K562 (cell line): Measurements from ENCODE around the gene TENM4. TPM values are rescaled to one million over a fixed set of nuclear protein-coding genes. Genes with fewer than 3 reads are reported as not detected.

Experiments
- ATAC-seq: fragments of 200-7000 bp; cut with Tn5 transposase; 3 replicates; pipeline ENCODE4 v1.9.1; 2020; ENCODE audit warnings: moderate library complexity
- BruUV-seq: library from RNA; stranded (reverse); fragments of 400-500 nt; replicated peaks from 2 replicates; lab custom pipeline; 2021; lab: Mats Ljungman, UMichigan
- CTCF ChIA-PET: fragments of 300-600 bp; formaldehyde crosslinking; extraction: SDS; loops from one replicate; lab custom pipeline; 2021; ENCODE audit warnings: low intra/inter-chr PET ratio; lab: Yijun Ruan, JAX
- POLR2A ChIA-PET: fragments of 300-600, 350-650 bp; sonication (Branson Sonifier 250); formaldehyde crosslinking; extraction: SDS; loops from one replicate; lab custom pipeline; 2021; ENCODE audit warnings: antibody characterized with exemption, inconsistent platforms; lab: Yijun Ruan, JAX
- DNase-seq, 4 experiments: peaks; one replicate each; pipeline versions ENCODE4 v3.0.0 to v3.0.0-alpha.2; 2011 to 2018; ENCODE audit warnings: low spot score in 3 of 4, mixed read lengths in 3 of 4; ENCODE audit errors: extremely low read depth in 1 of 4
- FAIRE-seq: peaks from 2 replicates; lab custom pipeline; 2011; peaks lifted over from hg19 to GRCh38; lab: Jason Lieb, UNC
- H2AFZ ChIP-seq: 2 replicates; pipeline ENCODE4 v1.6.0; 2011; ENCODE audit warnings: low read depth, low read length, control low read depth, inconsistent platforms
- H3K27ac ChIP-seq: fragments of 200-600 bp; 3 replicates; pipeline ENCODE4 v1.8.0; 2011; ENCODE audit warnings: low read depth, mild to moderate bottlenecking, control low read depth, inconsistent platforms, low read length, moderate library complexity, mixed read lengths; ENCODE audit errors: extremely low read depth
- H3K27me3 ChIP-seq, 2 experiments: fragments of 300-600 bp in 1 of 2; 2 replicates in 1 of 2; 3 replicates in 1 of 2; pipeline versions ENCODE4 v1.6.0 to v1.8.0; 2011; ENCODE audit warnings: inconsistent platforms in 2 of 2, low read length in 2 of 2, mild to moderate bottlenecking in 1 of 2, mixed read lengths in 1 of 2, moderate library complexity in 1 of 2; ENCODE audit not compliant: control insufficient read depth in 2 of 2, insufficient read depth in 2 of 2
- H3K36me3 ChIP-seq: fragments of 300-600 bp; 3 replicates; pipeline ENCODE4 v1.8.0; 2011; ENCODE audit warnings: mild to moderate bottlenecking, low read length, inconsistent platforms; ENCODE audit not compliant: control insufficient read depth, insufficient read depth
- H3K4me1 ChIP-seq, 2 experiments: fragments of 200-600 bp in 1 of 2; replicated peaks in 1 of 2; 2 replicates in 1 of 2; 3 replicates in 1 of 2; pipeline versions ENCODE4 v1.5.1 to v1.8.0; 2011; ENCODE audit warnings: inconsistent platforms in 2 of 2, low read length in 2 of 2, mild to moderate bottlenecking in 1 of 2, mixed read lengths in 1 of 2, moderate library complexity in 1 of 2; ENCODE audit not compliant: control insufficient read depth in 2 of 2, insufficient read depth in 2 of 2
- H3K4me2 ChIP-seq: 2 replicates; pipeline ENCODE4 v1.6.1; 2011; ENCODE audit warnings: low read length, control low read depth, inconsistent platforms, mixed read lengths; ENCODE audit not compliant: insufficient read depth
- H3K4me3 ChIP-seq: fragments of 200-600 bp; sonication (generic), shearing (Covaris generic); 2 replicates; pipeline ENCODE4 v1.5.1; 2016; ENCODE audit warnings: control low read depth, inconsistent platforms
- H3K79me2 ChIP-seq: fragments of 200-600 bp; 3 replicates; pipeline ENCODE4 v1.8.0; 2011; ENCODE audit warnings: low read length, inconsistent platforms; ENCODE audit not compliant: control insufficient read depth, insufficient read depth
- H3K9ac ChIP-seq, 2 experiments: 2 replicates each; pipeline versions ENCODE4 v1.6.0 to v1.6.1; 2011; ENCODE audit warnings: low read depth in 2 of 2, low read length in 2 of 2, control low read depth in 1 of 2, inconsistent platforms in 1 of 2, mild to moderate bottlenecking in 1 of 2, mixed read lengths in 1 of 2; ENCODE audit not compliant: insufficient read depth in 1 of 2
- H3K9me1 ChIP-seq: one replicate; pipeline ENCODE4 v1.6.0; 2011; ENCODE audit warnings: inconsistent platforms, mild to moderate bottlenecking, low read length, moderate library complexity; ENCODE audit not compliant: control insufficient read depth, insufficient read depth
- H3K9me3 ChIP-seq: replicated peaks from 2 replicates; pipeline ENCODE4 v1.5.1; 2011; ENCODE audit warnings: low read depth, low read length, inconsistent platforms; ENCODE audit not compliant: control insufficient read depth, insufficient read depth
- H4K20me1 ChIP-seq: replicated peaks from 2 replicates; pipeline ENCODE4 v1.6.1; 2011; ENCODE audit warnings: low read length, inconsistent platforms, mixed read lengths; ENCODE audit not compliant: control insufficient read depth, insufficient read depth
- CREB3L1 ChIP-seq: fragments of 450-650 bp; IDR thresholded peaks from 2 replicates; pipeline ENCODE4 v1.6.1; 2014; ENCODE audit warnings: low read depth, mild to moderate bottlenecking, moderate library complexity, borderline replicate concordance
- MAFG ChIP-seq: fragments of 450-650 bp; conservative IDR thresholded peaks from 2 replicates; pipeline ENCODE4 v1.6.1; 2016; ENCODE audit warnings: missing genetic modification characterization, missing compliant biosample characterization
- MECOM ChIP-seq: fragments of 250-450 bp; sonication (Bioruptor Pico); IDR thresholded peaks from 2 replicates; pipeline ENCODE4 v1.8.0; 2022; ENCODE audit warnings: inconsistent platforms
- NR4A1 ChIP-seq, 2 experiments: fragments of 250-450 bp in 1 of 2; fragments of 450-650 bp in 1 of 2; sonication (Bioruptor Pico) in 1 of 2; IDR thresholded peaks; 2 replicates each; pipeline versions ENCODE4 v1.4.0 to v1.6.1; 2016 to 2020; ENCODE audit warnings: mild to moderate bottlenecking in 2 of 2, missing compliant biosample characterization in 1 of 2, missing genetic modification characterization in 1 of 2, moderate library complexity in 1 of 2
- PCBP1 ChIP-seq: fragments of 200-400 bp; formaldehyde crosslinking; IDR thresholded peaks from 2 replicates; pipeline ENCODE4 v1.6.1; 2018; ENCODE audit warnings: mild to moderate bottlenecking, low read depth, low read length; ENCODE audit not compliant: poor library complexity, severe bottlenecking
- RBM34 ChIP-seq: fragments of 200-400 bp; formaldehyde crosslinking; IDR thresholded peaks from 2 replicates; pipeline ENCODE4 v1.6.1; 2018; ENCODE audit warnings: low read length, borderline replicate concordance; ENCODE audit not compliant: insufficient read depth
- TBP ChIP-seq: optimal IDR thresholded peaks from 2 replicates; pipeline ENCODE3; 2011; ENCODE audit warnings: low read depth, low read length, improper control_type of control experiment
- THAP7 ChIP-seq: fragments of 250-450 bp; sonication (Bioruptor Pico); IDR thresholded peaks from 2 replicates; pipeline ENCODE4 v1.5.0; 2021
- TOE1 ChIP-seq, 2 experiments: fragments of 450-650 bp in 1 of 2; sonication (generic) in 1 of 2; formaldehyde crosslinking in 1 of 2; IDR thresholded peaks; 2 replicates each; pipeline versions ENCODE4 v1.7.1 to v1.8.0; 2016 to 2022; ENCODE audit warnings: borderline replicate concordance in 2 of 2, mild to moderate bottlenecking in 2 of 2, antibody characterized with exemption in 1 of 2, inconsistent platforms in 1 of 2, low read depth in 1 of 2, missing genetic modification reagents in 1 of 2, moderate library complexity in 1 of 2
- ZNF175 ChIP-seq: fragments of 200-800 bp; sonication (Bioruptor generic); IDR thresholded peaks from 2 replicates; pipeline ENCODE4 v1.6.1; 2016; ENCODE audit warnings: low read depth, mild to moderate bottlenecking, missing genetic modification characterization, missing compliant biosample characterization
- ZNF511 ChIP-seq: sonication (generic); formaldehyde crosslinking; IDR thresholded peaks from 2 replicates; pipeline ENCODE4 v1.8.0; 2022; ENCODE audit warnings: mild to moderate bottlenecking, missing genetic modification reagents
- ZNF77 ChIP-seq: fragments of 250-450 bp; sonication (Bioruptor Pico); IDR thresholded peaks from 2 replicates; pipeline ENCODE4 v1.5.0; 2020
- WGBS: fragments of 100-300 bp; shearing (Covaris generic); methylation state at CpG from one replicate; pipeline ENCODE4 v1.1.6; 2016; ENCODE audit warnings: low coverage, mixed read lengths; ENCODE audit not compliant: insufficient coverage; ENCODE audit errors: missing lambda C conversion rate; 5-methylcytosine and 5-hydroxymethylcytosine counted together
- in situ Hi-C: fragments of 300-500 bp; cut with MboI; formaldehyde crosslinking; loops from 4 replicates; pipeline ENCODE4 v1.15.0; 2018; ENCODE audit warnings: inconsistent platforms, mixed read lengths
- intact Hi-C: fragments of 100-400 bp; cut with micrococcal nuclease; formaldehyde crosslinking; loops from 2 replicates; pipeline ENCODE4 v1.14.2; 2022
- polyA plus RNA-seq, 8 experiments: library from polyadenylated mRNA; depleted of rRNA in 4 of 8; stranded (reverse) in 5 of 8; unstranded in 3 of 8; fragments of >200 nt; fragmentation: Nextera tagmentation in 2 of 8; fragmentation: Illumina TruSeq in 1 of 8; extraction: Ambion mirVana in 2 of 8; extraction: Trizol in 1 of 8; gene quantifications; 2 replicates each; pipeline versions ENCODE4 v1.2.1 to v1.2.3, GENCODE V29; 2011 to 2014; ENCODE audit warnings: inconsistent platforms in 1 of 8, missing spikeins in 1 of 8
- total RNA-seq, 7 experiments: library from RNA; depleted of rRNA in 6 of 7; stranded (reverse); fragments of >200 nt in 6 of 7; fragmentation: Illumina TruSeq in 2 of 7; extraction: Trizol in 2 of 7; gene quantifications; 2 replicates each; pipeline versions ENCODE4 v1.2.1 to v1.2.3, GENCODE V29; 2011 to 2021; ENCODE audit warnings: low replicate concordance in 1 of 7

TENM4 gene
- total and polyA plus RNA-seq, 9 of the 15 experiments (the other 6 are each of a cell fraction or from before 2014, with no cell fraction given) = 0.16 TPM; not detected in 8

DNA sequence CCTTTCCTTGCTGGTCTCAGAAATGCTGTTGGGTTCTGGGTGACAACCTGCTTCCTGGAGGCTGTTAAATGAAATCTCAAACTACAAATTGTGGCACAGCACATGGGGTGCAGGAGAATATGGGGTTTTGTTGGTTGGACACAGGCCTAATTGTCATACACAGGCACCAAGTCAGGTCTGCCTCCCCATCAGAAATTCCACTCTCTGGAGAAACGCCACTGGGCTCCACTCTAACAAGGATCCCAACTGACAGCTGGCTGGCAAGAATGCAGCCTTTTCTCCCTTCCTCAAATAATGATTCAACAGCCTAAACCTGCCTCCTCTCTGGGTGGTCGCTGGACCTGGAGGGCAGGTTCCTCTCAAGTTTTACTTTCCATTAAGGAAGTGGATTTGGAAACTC lies 688.3 kb downstream of the TENM4 start:
- no peak overlapping the region for H3K9ac ChIP-seq
- no TSS peak for BruUV-seq
- TF ChIP-seq THAP7 (CRISPR knock-in tag) (no peak), PCBP1 (no peak), TOE1 (IDR thresholded peaks at IDR 0.05; ENCODE audit: borderline replicate concordance) (no peak), TOE1 (CRISPR knock-in tag; IDR thresholded peaks at IDR 0.05; ENCODE audit: borderline replicate concordance, low read depth) (no peak), RBM34 (no peak), TBP (no peak), MECOM (no peak), ZNF175 (no peak), ZNF77 (CRISPR knock-in tag) (no peak), MAFG (no peak), ZNF511 (CRISPR knock-in tag) (no peak), NR4A1 (CRISPR knock-in tag; IDR thresholded peaks at IDR 0.05) (no peak), NR4A1 (tag; IDR thresholded peaks at IDR 0.05) (no peak), CREB3L1 (no peak)
- ChIA-PET CTCF (no interaction called here), POLR2A (interaction anchor here (0.7 to 1.0 kb wide), 2 partner anchors 10 to 15 kb away, joined by 3 read pairs; no protein-coding TSS in a partner anchor)
- H3K4me1 ChIP-seq = no peaks in the 10 kb centered on the region
- no peak overlapping the region for H3K27ac ChIP-seq
- H3K79me2 ChIP-seq = no peaks in the 10 kb centered on the region
- in situ Hi-C loops = no loop called here
- H3K4me2 ChIP-seq = no peak overlapping the region
- DNase-seq (no peak), FAIRE-seq (no peak), ATAC-seq (no peak)
- H2AFZ ChIP-seq = no peak overlapping the region
- H3K9me1 ChIP-seq = no peaks in the 10 kb centered on the region
- 3% methylated on average over 2 of the region's 2 CpGs for WGBS
- H3K36me3 ChIP-seq = no peaks in the 10 kb centered on the region
- intact Hi-C loops = no loop called here
- H4K20me1 ChIP-seq = no peaks in the 10 kb centered on the region
- H3K4me3 ChIP-seq = no peak overlapping the region
- peaks cover under 1 to 18% of the 10 kb centered on the region in 2 experiments; a peak in 4 of 5 replicates for H3K27me3 ChIP-seq
- no peaks in the 10 kb centered on the region for H3K9me3 ChIP-seq
